ENCODE measurements around the gene CLCN7.

CLCN7 gene

DNA sequence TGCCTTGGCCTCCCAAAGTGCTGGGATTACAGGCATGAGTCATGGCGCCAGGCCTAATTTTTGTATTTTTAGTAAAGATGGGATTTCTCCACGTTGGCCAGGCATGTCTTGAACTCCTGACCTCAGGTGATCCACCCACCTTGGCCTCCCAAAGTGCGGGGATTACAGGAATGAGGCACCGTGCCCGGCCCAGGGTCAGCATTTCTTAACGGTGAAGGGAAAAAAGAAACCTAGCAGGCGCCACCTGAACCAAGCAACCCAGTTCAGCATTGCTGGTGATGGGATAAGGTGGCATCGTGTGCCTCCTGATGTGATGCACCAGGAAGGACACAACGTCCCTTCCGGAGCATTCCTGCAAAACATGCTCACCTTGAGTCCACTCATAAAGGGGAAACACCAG, 2.2 kb upstream of the CLCN7 start:
- TF ChIP-seq, protein P1, sequence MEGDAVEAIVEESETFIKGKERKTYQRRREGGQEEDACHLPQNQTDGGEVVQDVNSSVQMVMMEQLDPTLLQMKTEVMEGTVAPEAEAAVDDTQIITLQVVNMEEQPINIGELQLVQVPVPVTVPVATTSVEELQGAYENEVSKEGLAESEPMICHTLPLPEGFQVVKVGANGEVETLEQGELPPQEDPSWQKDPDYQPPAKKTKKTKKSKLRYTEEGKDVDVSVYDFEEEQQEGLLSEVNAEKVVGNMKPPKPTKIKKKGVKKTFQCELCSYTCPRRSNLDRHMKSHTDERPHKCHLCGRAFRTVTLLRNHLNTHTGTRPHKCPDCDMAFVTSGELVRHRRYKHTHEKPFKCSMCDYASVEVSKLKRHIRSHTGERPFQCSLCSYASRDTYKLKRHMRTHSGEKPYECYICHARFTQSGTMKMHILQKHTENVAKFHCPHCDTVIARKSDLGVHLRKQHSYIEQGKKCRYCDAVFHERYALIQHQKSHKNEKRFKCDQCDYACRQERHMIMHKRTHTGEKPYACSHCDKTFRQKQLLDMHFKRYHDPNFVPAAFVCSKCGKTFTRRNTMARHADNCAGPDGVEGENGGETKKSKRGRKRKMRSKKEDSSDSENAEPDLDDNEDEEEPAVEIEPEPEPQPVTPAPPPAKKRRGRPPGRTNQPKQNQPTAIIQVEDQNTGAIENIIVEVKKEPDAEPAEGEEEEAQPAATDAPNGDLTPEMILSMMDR (IDR thresholded peaks at IDR 0.05; ENCODE audit: extremely low read depth, insufficient read depth, missing control alignments): no peak
- DNase-seq (ENCODE audit: low spot score): no peak
- in situ Hi-C loops (cut with MboI; ENCODE audit: low pct_unique_long_range_greater_than_20kb, low sequenced_read_pairs, unreplicated experiment): no loop called here

DNA sequence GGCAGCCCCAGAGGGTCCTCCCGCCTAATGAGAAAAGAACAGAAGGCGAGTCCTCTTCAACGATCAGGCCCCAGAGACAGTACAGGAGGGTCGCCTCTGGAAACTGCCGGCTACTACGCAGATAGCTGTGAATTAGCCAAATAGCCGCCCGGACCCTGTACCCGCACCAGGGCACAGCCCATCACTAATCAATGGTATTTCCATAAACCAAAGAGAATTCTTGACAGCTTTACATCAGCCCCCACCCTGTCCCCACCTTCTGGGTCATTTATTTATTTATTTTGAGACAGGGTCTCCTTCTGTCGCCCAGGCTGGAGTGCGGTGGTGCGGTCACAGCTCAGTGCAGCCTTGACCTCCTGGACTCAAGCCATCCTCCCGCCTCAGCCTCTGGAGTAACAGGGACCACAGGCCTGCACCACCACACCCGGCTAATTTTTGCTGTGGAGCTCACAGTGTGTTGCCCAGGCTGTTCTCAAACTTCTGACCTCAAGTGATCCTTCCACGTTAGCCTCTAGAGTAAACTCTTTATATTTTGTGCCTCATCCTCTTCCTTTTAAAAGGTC, 805 bp upstream of the CLCN7 start:
- TF ChIP-seq, protein P1 (IDR thresholded peaks at IDR 0.05; ENCODE audit: extremely low read depth, insufficient read depth, missing control alignments): no peak
- in situ Hi-C loops (cut with MboI; ENCODE audit: low pct_unique_long_range_greater_than_20kb, low sequenced_read_pairs, unreplicated experiment): no loop called here
- no peak for DNase-seq (ENCODE audit: low spot score)

DNA sequence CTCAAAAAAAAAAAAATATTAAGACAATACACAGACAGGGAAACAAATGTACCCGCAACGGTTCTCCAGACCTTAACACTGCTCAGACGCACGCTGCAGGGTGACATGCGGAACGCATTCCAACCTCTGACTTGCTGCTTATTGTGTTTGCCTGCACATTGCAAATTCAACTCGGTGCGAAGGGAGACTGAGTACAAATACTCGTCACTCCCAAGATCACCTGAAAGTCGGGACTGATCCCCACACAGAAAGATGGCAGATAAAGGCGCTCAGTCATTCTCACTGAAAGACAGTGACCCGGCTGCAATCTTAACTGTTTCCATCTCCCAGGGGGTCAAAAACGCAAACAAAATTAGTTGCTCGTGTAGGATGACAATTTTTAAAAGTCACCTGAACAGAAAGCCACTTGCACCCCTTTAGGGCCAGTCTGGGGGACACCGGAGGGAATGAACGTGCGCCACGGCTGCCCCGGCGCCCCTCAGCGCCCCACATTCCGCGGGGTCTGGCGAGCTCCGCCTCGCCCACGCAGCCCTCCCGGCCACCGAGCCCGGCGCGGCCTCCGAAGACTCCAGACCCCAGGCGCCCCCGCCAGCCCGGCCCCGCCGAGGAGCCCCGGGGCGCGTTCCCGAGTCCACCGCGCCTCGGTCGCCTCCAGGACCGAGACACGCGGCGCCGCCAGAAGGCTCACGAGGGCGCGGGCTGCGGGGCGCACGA, 589 bp downstream of the CLCN7 start:
- in situ Hi-C loops (cut with MboI; ENCODE audit: low pct_unique_long_range_greater_than_20kb, low sequenced_read_pairs, unreplicated experiment): no loop called here
- TF ChIP-seq, protein P1 (IDR thresholded peaks at IDR 0.05; ENCODE audit: extremely low read depth, insufficient read depth, missing control alignments): no peak
- DNase-seq (ENCODE audit: low spot score): no peak

- no peak for DNase-seq (ENCODE audit: low spot score)
- TF ChIP-seq, protein P1 (IDR thresholded peaks at IDR 0.05; ENCODE audit: extremely low read depth, insufficient read depth, missing control alignments): no peak
- in situ Hi-C loops (cut with MboI; ENCODE audit: low pct_unique_long_range_greater_than_20kb, low sequenced_read_pairs, unreplicated experiment): no loop called here
Observed at GRCh38 chr16:1472974-1473373, 1.9 kb downstream of the CLCN7 start.

DNA sequence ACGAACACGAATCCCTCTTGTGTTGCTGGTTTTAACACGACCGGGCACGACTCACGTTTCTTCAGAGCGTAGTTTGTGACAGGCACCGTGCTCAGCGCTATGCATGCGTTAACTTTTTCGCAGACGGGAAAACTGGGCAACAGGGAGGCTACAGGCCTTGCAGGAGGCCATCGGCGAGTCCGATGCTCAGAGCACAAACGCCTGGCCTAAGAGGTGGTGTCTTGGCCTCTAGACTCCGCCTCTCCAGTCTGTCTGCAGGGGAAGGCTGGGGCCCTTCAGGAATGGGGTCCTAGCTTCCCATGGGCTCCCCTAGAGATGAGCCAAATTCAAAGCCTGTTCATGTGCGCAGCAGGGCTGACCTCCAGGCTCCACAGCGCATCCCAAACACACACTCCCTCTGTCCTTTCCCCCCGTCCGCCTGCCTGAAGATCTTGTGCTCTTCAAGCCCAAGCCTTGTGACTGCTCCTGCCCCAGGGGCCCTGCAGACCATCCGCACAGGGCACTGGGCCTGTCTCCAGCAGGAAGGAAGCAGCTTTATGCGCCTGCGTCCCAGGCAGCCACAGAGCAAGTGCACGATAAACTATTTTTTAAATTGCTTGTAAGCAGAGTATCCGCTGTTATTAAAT, 3.1 kb downstream of the CLCN7 start:
- in situ Hi-C loops (cut with MboI; ENCODE audit: low pct_unique_long_range_greater_than_20kb, low sequenced_read_pairs, unreplicated experiment): no loop called here
- DNase-seq (ENCODE audit: low spot score): no peak
- TF ChIP-seq, protein P1 (IDR thresholded peaks at IDR 0.05; ENCODE audit: extremely low read depth, insufficient read depth, missing control alignments): no peak

DNA sequence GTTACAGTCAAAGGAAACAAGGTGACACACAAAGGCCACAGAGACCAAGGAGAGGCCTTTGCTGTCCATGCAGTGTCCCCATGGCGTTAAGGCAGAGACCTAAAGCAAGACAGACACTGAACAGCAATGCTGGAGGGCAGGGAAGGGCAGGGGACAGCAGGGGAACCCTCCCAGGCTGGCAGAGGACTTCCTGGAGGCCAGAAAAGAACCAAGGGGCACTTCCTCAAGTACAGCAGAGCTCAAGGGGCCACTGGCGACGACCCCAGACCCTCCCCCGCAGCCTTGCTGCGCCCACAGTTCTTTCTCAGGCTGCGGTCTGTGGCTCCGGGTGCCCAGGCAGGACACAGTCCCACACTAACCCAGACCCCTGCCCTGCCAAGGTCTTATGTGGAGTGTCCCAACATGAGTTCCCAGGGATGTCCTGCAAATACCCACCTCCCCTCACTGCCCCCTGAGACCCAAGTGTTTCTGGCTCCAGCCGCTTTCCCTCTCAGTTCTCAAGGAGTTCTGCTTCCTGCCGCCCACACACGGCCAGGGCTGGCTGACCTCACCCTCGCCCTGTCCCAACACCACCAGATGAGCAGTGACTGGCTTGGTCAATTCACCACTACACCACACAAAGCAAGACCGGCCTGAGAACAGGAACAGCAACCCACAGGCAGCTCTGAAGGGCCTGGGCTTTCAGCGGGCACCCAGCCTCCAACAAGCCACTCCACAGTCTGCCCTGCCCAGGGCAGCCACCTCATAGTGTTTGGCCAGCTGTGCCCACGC, 4.2 kb downstream of the CLCN7 start:
- TF ChIP-seq, protein P1 (IDR thresholded peaks at IDR 0.05; ENCODE audit: extremely low read depth, insufficient read depth, missing control alignments): no peak
- no peak for DNase-seq (ENCODE audit: low spot score)
- in situ Hi-C loops (cut with MboI; ENCODE audit: low pct_unique_long_range_greater_than_20kb, low sequenced_read_pairs, unreplicated experiment): no loop called here
